Endothelial cell of umbilical vein (primary cell): ENCODE data around the gene PRKD2. TPM values are rescaled to one million over a fixed set of nuclear protein-coding genes. Genes with fewer than 3 reads are reported as not detected.
A peak's percentile ranks its signal among the peaks of the same experiment; 100 is the strongest.

Experiments used
- BruUV-seq: library from RNA; stranded (reverse); fragments of 400-500 nt; replicated peaks from 2 replicates; lab custom pipeline; 2021; lab: Mats Ljungman, UMichigan
- CTCF ChIA-PET: fragments of 300-600, 350-600 bp; sonication (Branson Sonifier 250); formaldehyde crosslinking; loops from one replicate; lab custom pipeline; 2021; ENCODE audit warnings: antibody characterized with exemption, inconsistent platforms; lab: Charles Lee
- POLR2A ChIA-PET: fragments of 300-600, 350-600 bp; sonication (Branson Sonifier 250); formaldehyde crosslinking; loops from one replicate; lab custom pipeline; 2021; ENCODE audit warnings: antibody characterized with exemption, inconsistent platforms; lab: Charles Lee
- DNase-seq: peaks from one replicate; pipeline ENCODE4 v3.0.0-alpha.2; 2011; ENCODE audit warnings: low read depth, low spot score
- FAIRE-seq: peaks from 2 replicates; lab custom pipeline; 2011; peaks lifted over from hg19 to GRCh38; lab: Jason Lieb, UNC
- H2AFZ ChIP-seq: 2 replicates; pipeline ENCODE4 v1.6.0; 2012; ENCODE audit warnings: low read depth, low read length, control low read depth, inconsistent platforms
- H3K27ac ChIP-seq: 2 replicates; pipeline ENCODE4 v1.5.1; 2011; ENCODE audit warnings: low read depth, mild to moderate bottlenecking, control low read depth, low read length, moderate library complexity; ENCODE audit not compliant: insufficient read depth
- H3K27me3 ChIP-seq, 2 experiments: 2 replicates each; pipeline versions ENCODE4 v1.6.0 to v1.6.1; 2011; ENCODE audit warnings: low read length in 2 of 2, mixed read lengths in 1 of 2; ENCODE audit not compliant: control insufficient read depth in 2 of 2, insufficient read depth in 2 of 2
- H3K36me3 ChIP-seq, 2 experiments: 2 replicates in 1 of 2; 3 replicates in 1 of 2; pipeline ENCODE4 v1.5.1; 2011; ENCODE audit warnings: low read length in 2 of 2, mild to moderate bottlenecking in 1 of 2, moderate library complexity in 1 of 2; ENCODE audit not compliant: control insufficient read depth in 2 of 2, insufficient read depth in 2 of 2; ENCODE audit errors: extremely low read depth in 1 of 2
- H3K4me1 ChIP-seq: 3 replicates; pipeline ENCODE4 v1.5.1; 2011; ENCODE audit warnings: mild to moderate bottlenecking, low read length; ENCODE audit not compliant: control insufficient read depth, insufficient read depth; ENCODE audit errors: extremely low read depth
- H3K4me2 ChIP-seq: 2 replicates; pipeline ENCODE4 v1.6.1; 2011; ENCODE audit warnings: low read length, control low read depth, mixed read lengths; ENCODE audit not compliant: insufficient read depth
- H3K4me3 ChIP-seq, 3 experiments: fragments of 200-600 bp in 1 of 3; sonication (generic), shearing (Covaris generic) in 1 of 3; replicated peaks in 1 of 3; 2 replicates each; pipeline ENCODE4 v1.5.1; 2011 to 2016; ENCODE audit warnings: control low read depth in 3 of 3, low read length in 3 of 3, mild to moderate bottlenecking in 2 of 3, inconsistent platforms in 1 of 3, low read depth in 1 of 3, moderate library complexity in 1 of 3; ENCODE audit not compliant: insufficient read depth in 1 of 3
- H3K79me2 ChIP-seq: 2 replicates; pipeline ENCODE4 v1.6.0; 2012; ENCODE audit warnings: low read length, inconsistent platforms; ENCODE audit not compliant: control insufficient read depth, insufficient read depth
- H3K9ac ChIP-seq: replicated peaks from 2 replicates; pipeline ENCODE3; 2011; ENCODE audit warnings: low read length, control low read depth; ENCODE audit not compliant: insufficient read depth; ENCODE audit errors: extremely low read depth
- H3K9me1 ChIP-seq: replicated peaks from 3 replicates; pipeline ENCODE4 v1.6.0; 2011; ENCODE audit warnings: mild to moderate bottlenecking, low read length; ENCODE audit not compliant: control insufficient read depth, insufficient read depth; ENCODE audit errors: extremely low read depth
- H3K9me3 ChIP-seq: replicated peaks from 2 replicates; pipeline ENCODE4 v1.5.1; 2012; ENCODE audit warnings: low read length, inconsistent platforms; ENCODE audit not compliant: control insufficient read depth, insufficient read depth
- H4K20me1 ChIP-seq: replicated peaks from 2 replicates; pipeline ENCODE3; 2011; ENCODE audit warnings: mild to moderate bottlenecking, low read length; ENCODE audit not compliant: control insufficient read depth, insufficient read depth; ENCODE audit errors: extremely low read depth
- EZH2 ChIP-seq: IDR thresholded peaks from 2 replicates; pipeline ENCODE4 v1.6.1; 2012; ENCODE audit warnings: borderline replicate concordance, low read depth, mild to moderate bottlenecking, moderate library complexity, low read length, inconsistent platforms; ENCODE audit not compliant: severe bottlenecking
- FOS ChIP-seq: IDR thresholded peaks from 2 replicates; pipeline ENCODE4 v1.6.1; 2011; ENCODE audit warnings: mild to moderate bottlenecking, low read length, moderate library complexity, borderline replicate concordance; ENCODE audit not compliant: insufficient read depth
- GATA2 ChIP-seq: IDR thresholded peaks from 2 replicates; pipeline ENCODE4 v1.7.0; 2011; ENCODE audit warnings: low read depth, mild to moderate bottlenecking, moderate library complexity, mixed read lengths, low read length; ENCODE audit not compliant: insufficient read length, insufficient read depth
- JUN ChIP-seq: IDR thresholded peaks from 2 replicates; pipeline ENCODE4 v1.6.1; 2011; ENCODE audit warnings: borderline replicate concordance, low read depth; ENCODE audit not compliant: insufficient read length, insufficient read depth
- MAX ChIP-seq: IDR thresholded peaks from 2 replicates; pipeline ENCODE4 v1.6.1; 2011; ENCODE audit not compliant: insufficient read depth, insufficient read length
- MYC ChIP-seq: IDR thresholded peaks from one replicate; pipeline ENCODE4 v1.6.1; 2011; ENCODE audit warnings: mild to moderate bottlenecking, low read depth, low read length
- POLR2A ChIP-seq: IDR thresholded peaks from 2 replicates; pipeline ENCODE4 v1.6.1; 2012; ENCODE audit warnings: low read depth, mild to moderate bottlenecking, control low read depth, low read length
- POLR2AphosphoS5 ChIP-seq: IDR thresholded peaks from 2 replicates; pipeline ENCODE4 v1.6.1; 2012; ENCODE audit warnings: low read depth, mild to moderate bottlenecking, control low read depth, low read length, moderate library complexity; ENCODE audit not compliant: insufficient read depth
- dilution Hi-C: fragments of 300-500 bp; cut with MboI; formaldehyde crosslinking; loops from one replicate; pipeline ENCODE4 v1.15.0; 2019; ENCODE audit warnings: low sequenced_read_pairs; ENCODE audit not compliant: extremely low pct_ligation_motif_present
- intact Hi-C: fragments of 100-400 bp; cut with micrococcal nuclease; formaldehyde crosslinking; loops from one replicate; pipeline ENCODE4 v1.10.0; 2022
- polyA plus RNA-seq, 4 experiments: library from polyadenylated mRNA; depleted of rRNA in 3 of 4; stranded (reverse) in 3 of 4; unstranded in 1 of 4; fragments of >200 nt; gene quantifications; 2 replicates each; pipeline versions ENCODE4 v1.2.1 to v1.2.3, GENCODE V29; 2011 to 2012; ENCODE audit warnings: missing spikeins in 1 of 4
- total RNA-seq: library from RNA; stranded (reverse); gene quantifications from 2 replicates; pipeline ENCODE4 v1.2.3, GENCODE V29; 2021

Gene PRKD2
- total and polyA plus RNA-seq, 2 donors (not counting 3 experiments of a cell fraction or from before 2014, with no cell fraction given) = 40.4 to 94.9 TPM

GRCh38 chr19:46726971-46727501, 10.1 kb upstream of the PRKD2 start:
- no peak for DNase-seq
- no peak overlapping the region for H3K4me2 ChIP-seq
- H3K27ac ChIP-seq = no peak overlapping the region
- H3K9ac ChIP-seq = no peak overlapping the region
- peaks cover 58% of the 10 kb centered on the region for H3K4me1 ChIP-seq
- H2AFZ ChIP-seq = no peak overlapping the region
- no peak for TF ChIP-seq MYC
- no peak for TF ChIP-seq GATA2
- no peak for TF ChIP-seq EZH2
- TF ChIP-seq JUN = no peak
- no peak for TF ChIP-seq MAX
- no peak for TF ChIP-seq POLR2A
- no peak for TF ChIP-seq POLR2AphosphoS5
- no peak for TF ChIP-seq FOS
- intact Hi-C loops (no loop called here), dilution Hi-C loops (no loop called here)
- CTCF ChIA-PET = interaction anchor here (2.0 to 5.8 kb wide), 5 partner anchors 12 to 65 kb away, joined by 7 to 95 read pairs (median 20); partner anchors contain the start of genes DACT3 and PRKD2
- POLR2A ChIA-PET = no interaction called here
- H3K4me3 ChIP-seq = no peak overlapping the region
- peak; percentile 8 for FAIRE-seq
- H3K79me2 ChIP-seq = peaks cover 23% of the 10 kb centered on the region
- no peaks in the 10 kb centered on the region for H3K27me3 ChIP-seq
- H3K9me1 ChIP-seq = no peaks in the 10 kb centered on the region
- peaks cover 9 to 52% of the 10 kb centered on the region in 2 experiments for H3K36me3 ChIP-seq
- H3K9me3 ChIP-seq = no peaks in the 10 kb centered on the region
- BruUV-seq = TSS peak; percentile 26
- no peaks in the 10 kb centered on the region for H4K20me1 ChIP-seq

- CTCF ChIA-PET = interaction anchor here (3.3 to 5.8 kb wide), 3 partner anchors 11 to 20 kb away, joined by 12 to 95 read pairs (median 74); partner anchors contain the start of gene PRKD2
- POLR2A ChIA-PET = no interaction called here
- Histone ChIP-seq H3K4me3 (no peak overlapping the region), H3K79me2 (peaks cover 21% of the 10 kb centered on the region), H3K9ac (no peak overlapping the region), H2AFZ (no peak overlapping the region), H3K4me2 (no peak overlapping the region), H3K4me1 (peaks cover 56% of the 10 kb centered on the region), H3K9me1 (no peaks in the 10 kb centered on the region), H3K9me3 (no peaks in the 10 kb centered on the region), H3K27ac (no peak overlapping the region), H4K20me1 (no peaks in the 10 kb centered on the region), H3K36me3 (peaks cover 13 to 56% of the 10 kb centered on the region in 2 experiments), H3K27me3 (no peaks in the 10 kb centered on the region)
- intact Hi-C loops = no loop called here
- TF ChIP-seq MAX (no peak), GATA2 (no peak)
- DNase-seq (no peak), FAIRE-seq (no peak)
- dilution Hi-C loops = no loop called here
- BruUV-seq = no TSS peak
These were observed 9.6 kb upstream of the PRKD2 start for GRCh38 chr19:46726551-46726950.
